Thoracic aorta (tissue), 2 donors: ENCODE data around the gene TPO. TPM values are rescaled to one million over a fixed set of nuclear protein-coding genes. Genes with fewer than 3 reads are reported as not detected.
"Not testable (repeated sequence)": the region's sequence is repeated elsewhere in the genome, so short reads cannot be mapped to it uniquely, and the experiment has no call there.

Experiments used
- ATAC-seq: fragments of 150-250 bp; one replicate; pipeline ENCODE4 v1.8.0; 2017; ENCODE audit warnings: low read depth; ENCODE audit not compliant: insufficient number of reproducible peaks, low FRiP score
- DNase-seq: peaks from one replicate; pipeline ENCODE4 v3.0.0-alpha.2; 2020; ENCODE audit warnings: low spot score
- H3K27ac ChIP-seq, 2 donors: fragments of 200-600 bp; sonication (generic); 1 replicate in 1 of 2; 2 replicates in 1 of 2; pipeline ENCODE4 v1.5.1; 2016; ENCODE audit warnings: mild to moderate bottlenecking in 2 of 2, moderate library complexity in 2 of 2
- H3K27me3 ChIP-seq: fragments of 200-600 bp; sonication (generic); replicated peaks from 2 replicates; pipeline ENCODE4 v1.6.0; 2016; ENCODE audit warnings: mild to moderate bottlenecking; ENCODE audit not compliant: insufficient read depth
- H3K36me3 ChIP-seq: fragments of 200-600 bp; sonication (generic); one replicate; pipeline ENCODE4 v1.5.1; 2016
- H3K4me1 ChIP-seq, 2 donors: fragments of 200-600 bp; sonication (generic); 1 replicate in 1 of 2; 2 replicates in 1 of 2; pipeline versions ENCODE4 v1.5.1 to v1.6.0; 2016; ENCODE audit warnings: low read depth in 2 of 2, mild to moderate bottlenecking in 1 of 2; ENCODE audit not compliant: control insufficient read depth in 1 of 2
- H3K4me3 ChIP-seq: fragments of 200-600 bp; sonication (generic); 2 replicates; pipeline ENCODE4 v1.5.1; 2016; ENCODE audit warnings: mild to moderate bottlenecking
- H3K9me3 ChIP-seq: fragments of 200-600 bp; sonication (generic); 2 replicates; pipeline ENCODE4 v1.5.1; 2016
- total RNA-seq, 2 donors: library from RNA; depleted of rRNA; stranded (reverse); fragments of >200 nt; gene quantifications; one replicate each; pipeline versions ENCODE4 v1.1.0 to v1.2.3, GENCODE V29; 2016
- TF ChIP-seq, protein P1 (sequence below): fragments of 200-600 bp; sonication (generic); IDR thresholded peaks from one replicate; pipeline ENCODE4 v1.5.1; 2019; ENCODE audit warnings: antibody characterized with exemption

The TPO gene
- total RNA-seq, 2 donors from 2014 or later: 8.1 to 24.1 TPM

GRCh38 chr2:1571477-1572417 lies 158.5 kb downstream of the TPO start:
- DNase-seq (no peak), ATAC-seq (no peak)
- H3K4me3 ChIP-seq: no peak overlapping the region
- H3K9me3 ChIP-seq: no peaks in the 10 kb centered on the region
- TF ChIP-seq, protein P1, sequence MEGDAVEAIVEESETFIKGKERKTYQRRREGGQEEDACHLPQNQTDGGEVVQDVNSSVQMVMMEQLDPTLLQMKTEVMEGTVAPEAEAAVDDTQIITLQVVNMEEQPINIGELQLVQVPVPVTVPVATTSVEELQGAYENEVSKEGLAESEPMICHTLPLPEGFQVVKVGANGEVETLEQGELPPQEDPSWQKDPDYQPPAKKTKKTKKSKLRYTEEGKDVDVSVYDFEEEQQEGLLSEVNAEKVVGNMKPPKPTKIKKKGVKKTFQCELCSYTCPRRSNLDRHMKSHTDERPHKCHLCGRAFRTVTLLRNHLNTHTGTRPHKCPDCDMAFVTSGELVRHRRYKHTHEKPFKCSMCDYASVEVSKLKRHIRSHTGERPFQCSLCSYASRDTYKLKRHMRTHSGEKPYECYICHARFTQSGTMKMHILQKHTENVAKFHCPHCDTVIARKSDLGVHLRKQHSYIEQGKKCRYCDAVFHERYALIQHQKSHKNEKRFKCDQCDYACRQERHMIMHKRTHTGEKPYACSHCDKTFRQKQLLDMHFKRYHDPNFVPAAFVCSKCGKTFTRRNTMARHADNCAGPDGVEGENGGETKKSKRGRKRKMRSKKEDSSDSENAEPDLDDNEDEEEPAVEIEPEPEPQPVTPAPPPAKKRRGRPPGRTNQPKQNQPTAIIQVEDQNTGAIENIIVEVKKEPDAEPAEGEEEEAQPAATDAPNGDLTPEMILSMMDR: no peak
- H3K4me1 ChIP-seq: no peaks in the 10 kb centered on the region
- no peak overlapping the region for H3K27ac ChIP-seq
- no peaks in the 10 kb centered on the region for H3K36me3 ChIP-seq
- H3K27me3 ChIP-seq: no peaks in the 10 kb centered on the region

- Histone ChIP-seq H3K4me1 (no peaks in the 10 kb centered on the region), H3K4me3 (no peak overlapping the region), H3K9me3 (no peaks in the 10 kb centered on the region), H3K36me3 (no peaks in the 10 kb centered on the region), H3K27ac (no peak overlapping the region), H3K27me3 (no peaks in the 10 kb centered on the region)
- DNase-seq: no peak
- no peak for ATAC-seq
- TF ChIP-seq, protein P1: no peak
These were observed 159.4 kb downstream of the TPO start for GRCh38 chr2:1572638-1573037.

DNA sequence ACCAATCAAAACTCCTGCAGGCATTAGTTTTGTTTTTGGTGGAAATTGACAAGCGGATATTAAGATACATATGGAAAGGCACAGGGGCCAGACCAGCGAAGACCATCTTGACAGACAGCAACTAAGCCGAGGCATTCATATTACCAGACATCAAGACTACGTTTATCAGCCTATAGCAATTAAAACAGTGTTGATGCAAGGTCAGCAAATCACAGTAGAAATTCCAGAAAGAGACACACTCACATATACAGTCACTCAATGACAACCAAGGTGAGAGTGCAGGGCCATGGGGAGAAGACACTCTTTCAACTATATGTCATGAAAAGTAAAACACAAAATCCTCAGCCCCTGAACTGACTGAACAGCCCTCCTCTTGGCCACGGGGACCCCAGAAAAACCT lies 164.6 kb downstream of the TPO start:
- Histone ChIP-seq H3K9me3 (no peaks in the 10 kb centered on the region), H3K27ac (no peak overlapping the region), H3K4me1 (no peaks in the 10 kb centered on the region), H3K27me3 (no peaks in the 10 kb centered on the region), H3K4me3 (no peak overlapping the region), H3K36me3 (no peaks in the 10 kb centered on the region)
- TF ChIP-seq, protein P1: no peak
- no peak for ATAC-seq
- no peak for DNase-seq

- H3K9me3 ChIP-seq, H3K4me3 ChIP-seq, ATAC-seq, H3K36me3 ChIP-seq, H3K27me3 ChIP-seq, H3K27ac ChIP-seq, H3K4me1 ChIP-seq, DNase-seq: not testable (repeated sequence)
These were observed 168.1 kb downstream of the TPO start for GRCh38 chr2:1581257-1581964.

DNA sequence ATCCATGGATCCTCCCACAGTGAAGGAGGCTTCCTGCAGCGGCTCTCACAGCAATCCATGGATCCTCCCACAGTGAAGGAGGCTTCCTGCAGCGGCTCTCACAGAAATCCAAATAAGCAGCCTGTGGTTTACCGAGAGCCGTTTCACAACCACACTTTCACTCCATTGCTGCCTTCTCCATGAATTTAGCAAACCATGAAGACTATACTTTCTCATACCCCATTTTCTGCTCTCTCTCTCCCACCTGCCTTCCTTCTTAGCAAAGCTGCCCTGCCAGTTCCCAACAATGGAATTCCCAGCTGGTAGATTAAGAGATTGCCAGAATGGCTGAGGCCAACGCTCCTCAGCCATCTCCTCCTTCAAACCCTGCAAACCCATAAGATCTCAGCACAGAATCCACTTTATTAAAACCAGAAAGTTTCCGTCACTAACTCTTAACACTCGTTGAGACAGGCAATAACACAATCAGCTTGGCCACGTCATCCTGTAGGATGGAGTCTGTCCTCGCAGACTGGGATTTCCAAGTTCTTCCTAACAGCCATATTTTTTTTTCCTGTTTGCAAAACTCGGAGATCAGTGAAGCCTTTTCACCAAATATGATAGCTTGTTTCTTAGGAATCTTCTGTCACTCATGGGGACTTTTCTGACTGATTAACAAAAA lies 168.8 kb downstream of the TPO start:
- TF ChIP-seq, protein P1: no peak
- DNase-seq: no peak
- Histone ChIP-seq H3K27me3 (no peaks in the 10 kb centered on the region), H3K4me3 (no peak overlapping the region), H3K9me3 (no peaks in the 10 kb centered on the region), H3K4me1 (no peaks in the 10 kb centered on the region), H3K27ac (no peak overlapping the region), H3K36me3 (no peaks in the 10 kb centered on the region)
- ATAC-seq: no peak
